ENCODE data around the gene SEC22B. TPM values are rescaled to one million over a fixed set of nuclear protein-coding genes. Genes with fewer than 3 reads are reported as not detected.
A peak's percentile ranks its signal among the peaks of the same experiment; 100 is the strongest.
"Not testable (repeated sequence)": the region's sequence is repeated elsewhere in the genome, so short reads cannot be mapped to it uniquely, and the experiment has no call there.

The SEC22B gene
- total RNA-seq = 10 to 100 TPM; 25.0 to 29.2 (median 28.3) TPM
- long read RNA-seq, donor 1, full-length matches to known transcripts = 32 of 36 reads
- long read RNA-seq, donor 1, partial matches to known transcripts = 1 of 36 reads
- long read RNA-seq, donor 1, other reads (novel, unspliced or antisense) = 3 of 36 reads
- long read RNA-seq, donor 2, full-length matches to known transcripts = 36 of 65 reads
- long read RNA-seq, donor 2, partial matches to known transcripts = 2 of 65 reads
- long read RNA-seq, donor 2, other reads (novel, unspliced or antisense) = 27 of 65 reads

- H3K9me3 ChIP-seq = no peaks in the 10 kb centered on the region
- H3K4me3 ChIP-seq = peak within 1 kb of the TSS; percentile 86
- DNase-seq (peak; percentile 87 to 92 (median 90)), ATAC-seq (peak; percentile 99)
- H3K36me3 ChIP-seq (ENCODE audit: low read depth) = no peaks in the 10 kb centered on the region
- intact Hi-C loops (cut with DNase I, micrococcal nuclease) = no loop called here
- TF ChIP-seq, protein P1, sequence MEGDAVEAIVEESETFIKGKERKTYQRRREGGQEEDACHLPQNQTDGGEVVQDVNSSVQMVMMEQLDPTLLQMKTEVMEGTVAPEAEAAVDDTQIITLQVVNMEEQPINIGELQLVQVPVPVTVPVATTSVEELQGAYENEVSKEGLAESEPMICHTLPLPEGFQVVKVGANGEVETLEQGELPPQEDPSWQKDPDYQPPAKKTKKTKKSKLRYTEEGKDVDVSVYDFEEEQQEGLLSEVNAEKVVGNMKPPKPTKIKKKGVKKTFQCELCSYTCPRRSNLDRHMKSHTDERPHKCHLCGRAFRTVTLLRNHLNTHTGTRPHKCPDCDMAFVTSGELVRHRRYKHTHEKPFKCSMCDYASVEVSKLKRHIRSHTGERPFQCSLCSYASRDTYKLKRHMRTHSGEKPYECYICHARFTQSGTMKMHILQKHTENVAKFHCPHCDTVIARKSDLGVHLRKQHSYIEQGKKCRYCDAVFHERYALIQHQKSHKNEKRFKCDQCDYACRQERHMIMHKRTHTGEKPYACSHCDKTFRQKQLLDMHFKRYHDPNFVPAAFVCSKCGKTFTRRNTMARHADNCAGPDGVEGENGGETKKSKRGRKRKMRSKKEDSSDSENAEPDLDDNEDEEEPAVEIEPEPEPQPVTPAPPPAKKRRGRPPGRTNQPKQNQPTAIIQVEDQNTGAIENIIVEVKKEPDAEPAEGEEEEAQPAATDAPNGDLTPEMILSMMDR (IDR thresholded peaks at IDR 0.05) = no peak
- H3K4me1 ChIP-seq (ENCODE audit: low read depth) = no peaks in the 10 kb centered on the region
Observed at GRCh38 chr1:120176092-120176855, at the start of gene SEC22B. Gene SEC22B (minus strand): TSS chr1:120176520. CDS start chr1:120176381, 139 bp downstream.

GRCh38 chr1:120217933-120218332 is 41.6 kb upstream of the SEC22B start:
- ATAC-seq; H3K36me3 ChIP-seq (ENCODE audit: low read depth); H3K4me3 ChIP-seq; DNase-seq; H3K9me3 ChIP-seq; H3K4me1 ChIP-seq (ENCODE audit: low read depth); intact Hi-C loops (cut with DNase I, micrococcal nuclease): not testable (repeated sequence)

GRCh38 chr1:120217175-120217929 is 41.0 kb upstream of the SEC22B start:
- H3K36me3 ChIP-seq (ENCODE audit: low read depth); DNase-seq; H3K4me3 ChIP-seq; H3K9me3 ChIP-seq; ATAC-seq; H3K4me1 ChIP-seq (ENCODE audit: low read depth); intact Hi-C loops (cut with DNase I, micrococcal nuclease): not testable (repeated sequence)

- peak; percentile 74 for ATAC-seq
- H3K4me1 ChIP-seq (ENCODE audit: low read depth); intact Hi-C loops (cut with DNase I, micrococcal nuclease); H3K36me3 ChIP-seq (ENCODE audit: low read depth); H3K9me3 ChIP-seq; H3K4me3 ChIP-seq; DNase-seq: not testable (repeated sequence)
Observed at GRCh38 chr1:120213606-120214005, 37.3 kb upstream of the SEC22B start.

DNA sequence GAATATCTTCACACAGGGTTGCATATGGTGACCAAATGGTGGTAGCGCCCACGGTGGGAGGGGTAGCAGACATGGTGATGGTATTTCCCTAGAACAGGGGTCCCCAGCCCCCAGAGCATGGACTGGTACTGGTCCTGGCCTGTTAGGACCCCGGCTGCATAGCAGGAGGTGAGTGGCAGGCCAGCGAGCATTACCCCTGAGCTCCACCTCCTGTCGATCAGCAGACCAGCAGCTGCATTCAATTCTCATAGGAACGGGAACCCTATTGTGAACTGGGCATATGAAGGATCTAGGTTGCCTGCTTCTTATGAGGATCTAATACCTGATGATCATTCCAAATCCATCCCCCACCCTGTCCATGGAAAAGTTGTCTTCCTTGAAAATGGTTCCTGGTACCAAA is 34.4 kb upstream of the SEC22B start:
- intact Hi-C loops (cut with DNase I, micrococcal nuclease); H3K36me3 ChIP-seq (ENCODE audit: low read depth); DNase-seq; H3K4me3 ChIP-seq; H3K4me1 ChIP-seq (ENCODE audit: low read depth); ATAC-seq; H3K9me3 ChIP-seq: not testable (repeated sequence)

GRCh38 chr1:120196863-120197775 is 20.8 kb upstream of the SEC22B start:
- H3K4me3 ChIP-seq; H3K9me3 ChIP-seq; H3K4me1 ChIP-seq (ENCODE audit: low read depth); intact Hi-C loops (cut with DNase I, micrococcal nuclease); H3K36me3 ChIP-seq (ENCODE audit: low read depth): not testable (repeated sequence)
- ATAC-seq = peak; percentile 76
- DNase-seq = peak in 2 of 3 donors; percentile 17 to 26

GRCh38 chr1:120188626-120189025 is 12.3 kb upstream of the SEC22B start:
- H3K4me3 ChIP-seq; intact Hi-C loops (cut with DNase I, micrococcal nuclease); H3K9me3 ChIP-seq; H3K4me1 ChIP-seq (ENCODE audit: low read depth); ATAC-seq; H3K36me3 ChIP-seq (ENCODE audit: low read depth); DNase-seq: not testable (repeated sequence)

DNA sequence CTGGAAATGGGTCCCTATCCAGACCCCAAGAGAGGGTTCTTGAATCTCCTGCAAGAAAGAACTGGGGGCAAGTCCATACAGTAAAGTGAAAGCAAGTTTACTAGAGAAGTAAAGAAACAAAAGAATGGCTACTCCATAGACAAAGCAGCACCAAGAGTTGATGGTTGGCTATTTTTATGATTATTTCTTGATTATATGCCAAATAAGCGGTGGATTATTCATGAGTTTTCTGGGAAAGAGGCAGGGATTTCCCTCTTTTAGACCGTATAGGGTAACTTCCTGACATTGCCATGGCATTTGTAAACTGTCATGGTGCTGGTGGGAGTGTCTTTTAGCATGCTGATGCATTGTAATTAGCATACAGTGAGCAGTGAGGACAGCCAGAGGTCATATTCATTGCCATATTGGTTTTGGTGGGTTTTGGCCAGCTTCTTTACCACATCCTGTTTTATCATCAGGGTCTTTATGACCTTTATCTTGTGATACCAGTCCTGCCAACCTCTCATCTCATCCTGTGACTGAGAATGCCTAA is 5.9 kb upstream of the SEC22B start:
- ATAC-seq; DNase-seq; H3K4me1 ChIP-seq (ENCODE audit: low read depth); H3K9me3 ChIP-seq; intact Hi-C loops (cut with DNase I, micrococcal nuclease); H3K36me3 ChIP-seq (ENCODE audit: low read depth); H3K4me3 ChIP-seq: not testable (repeated sequence)

DNA sequence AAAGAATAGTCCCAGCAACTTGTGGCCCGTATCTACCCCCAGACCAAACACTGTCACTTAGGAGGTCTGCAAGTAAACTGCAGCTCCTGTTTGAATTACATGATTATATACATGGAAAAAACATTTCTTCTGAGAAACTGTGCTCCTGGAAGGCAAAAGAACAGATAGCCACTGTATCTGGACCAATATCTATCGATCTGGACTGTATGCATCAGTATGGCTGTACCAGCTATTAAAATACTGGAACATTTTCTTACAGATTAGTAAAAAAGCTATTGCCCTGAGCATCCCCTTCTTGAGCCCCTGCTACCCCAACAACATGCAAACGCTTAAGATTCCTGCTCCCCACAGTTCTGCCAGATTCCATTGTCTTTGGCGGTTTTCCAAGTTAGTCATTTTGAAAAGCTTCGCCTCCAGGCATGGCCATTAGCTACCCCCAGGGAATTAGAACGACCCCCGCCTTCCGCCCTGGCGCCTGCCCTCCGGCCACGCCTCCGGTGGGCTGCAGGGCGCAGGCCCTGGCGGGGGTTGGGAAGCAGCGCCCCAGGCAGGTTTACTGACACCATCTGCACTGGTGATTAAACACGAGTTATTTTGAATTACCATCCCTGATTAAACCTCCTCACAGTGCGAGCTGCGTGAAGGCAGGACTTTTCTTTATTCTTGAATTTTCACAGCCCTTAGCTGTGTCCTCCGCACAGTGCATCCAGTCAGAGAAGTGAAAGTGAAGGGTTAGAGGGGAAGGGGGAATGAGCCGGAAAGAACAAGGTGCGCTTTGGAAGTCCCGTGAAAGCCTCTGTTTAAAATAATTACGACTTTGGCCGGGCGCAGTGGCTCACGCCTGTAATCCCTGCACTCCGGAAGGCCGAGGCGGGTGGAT is 3.7 kb upstream of the SEC22B start:
- H3K9me3 ChIP-seq; intact Hi-C loops (cut with DNase I, micrococcal nuclease); H3K4me1 ChIP-seq (ENCODE audit: low read depth); H3K36me3 ChIP-seq (ENCODE audit: low read depth); H3K4me3 ChIP-seq: not testable (repeated sequence)
- ATAC-seq = peak; percentile 9
- peak in 2 of 3 donors; percentile 9 to 41 for DNase-seq
